ENCODE data around the gene METTL14.

Gene METTL14

GRCh38 chr4:118756429-118756828, 71.2 kb downstream of the METTL14 start:
- Histone ChIP-seq H3K4me3 (ENCODE audit: low read depth, low read length) (no peak overlapping the region), H3K27ac (no peak overlapping the region), H3K27me3 (ENCODE audit: insufficient read depth, low read depth, severe bottlenecking) (no peaks in the 10 kb centered on the region), H3K9me3 (ENCODE audit: severe bottlenecking) (no peaks in the 10 kb centered on the region), H3K36me3 (peaks cover 7% of the 10 kb centered on the region)
- TF ChIP-seq CTCF (IDR thresholded peaks at IDR 0.05; ENCODE audit: low read depth, low read length) = no peak
- DNase-seq = no peak

GRCh38 chr4:118756958-118757357, 71.8 kb downstream of the METTL14 start:
- Histone ChIP-seq H3K27ac (no peak overlapping the region), H3K27me3 (ENCODE audit: insufficient read depth, low read depth, severe bottlenecking) (no peaks in the 10 kb centered on the region), H3K9me3 (ENCODE audit: severe bottlenecking) (no peaks in the 10 kb centered on the region), H3K36me3 (peaks cover 2% of the 10 kb centered on the region; the same call in 1 of the 2 replicates), H3K4me3 (ENCODE audit: low read depth, low read length) (no peak overlapping the region)
- no peak for DNase-seq
- no peak for TF ChIP-seq CTCF (IDR thresholded peaks at IDR 0.05; ENCODE audit: low read depth, low read length)

GRCh38 chr4:118757761-118758251, 72.6 kb downstream of the METTL14 start:
- Histone ChIP-seq H3K36me3 (peaks cover 2% of the 10 kb centered on the region; the same call in 1 of the 2 replicates), H3K27me3 (ENCODE audit: insufficient read depth, low read depth, severe bottlenecking) (no peaks in the 10 kb centered on the region), H3K27ac (no peak overlapping the region), H3K9me3 (ENCODE audit: severe bottlenecking) (no peaks in the 10 kb centered on the region), H3K4me3 (ENCODE audit: low read depth, low read length) (no peak overlapping the region)
- DNase-seq = no peak
- no peak for TF ChIP-seq CTCF (IDR thresholded peaks at IDR 0.05; ENCODE audit: low read depth, low read length)

GRCh38 chr4:118758293-118758692, 73.1 kb downstream of the METTL14 start:
- H3K36me3 ChIP-seq = peaks cover 2% of the 10 kb centered on the region; the same call in 1 of the 2 replicates
- no peak overlapping the region for H3K27ac ChIP-seq
- no peak for TF ChIP-seq CTCF (IDR thresholded peaks at IDR 0.05; ENCODE audit: low read depth, low read length)
- no peak for DNase-seq
- no peak overlapping the region for H3K4me3 ChIP-seq (ENCODE audit: low read depth, low read length)
- no peaks in the 10 kb centered on the region for H3K9me3 ChIP-seq (ENCODE audit: severe bottlenecking)
- no peaks in the 10 kb centered on the region for H3K27me3 ChIP-seq (ENCODE audit: insufficient read depth, low read depth, severe bottlenecking)

- Histone ChIP-seq H3K27me3 (ENCODE audit: insufficient read depth, low read depth, severe bottlenecking) (no peaks in the 10 kb centered on the region), H3K4me3 (ENCODE audit: low read depth, low read length) (no peak overlapping the region), H3K9me3 (ENCODE audit: severe bottlenecking) (no peaks in the 10 kb centered on the region), H3K27ac (no peak overlapping the region), H3K36me3 (peaks cover 7% of the 10 kb centered on the region)
- no peak for DNase-seq
- TF ChIP-seq CTCF (IDR thresholded peaks at IDR 0.05; ENCODE audit: low read depth, low read length) = no peak
Observed at GRCh38 chr4:118759481-118759880, 74.3 kb downstream of the METTL14 start.

- Histone ChIP-seq H3K9me3 (ENCODE audit: severe bottlenecking) (no peaks in the 10 kb centered on the region), H3K27me3 (ENCODE audit: insufficient read depth, low read depth, severe bottlenecking) (no peaks in the 10 kb centered on the region), H3K36me3 (peaks cover 9% of the 10 kb centered on the region), H3K4me3 (ENCODE audit: low read depth, low read length) (no peak overlapping the region), H3K27ac (no peak overlapping the region)
- no peak for DNase-seq
- TF ChIP-seq CTCF (IDR thresholded peaks at IDR 0.05; ENCODE audit: low read depth, low read length) = no peak
Observed at GRCh38 chr4:118760092-118760491, 74.9 kb downstream of the METTL14 start.

All from WERI-Rb-1 (cell line).